Measurements from ENCODE around the gene NXPH3.

GRCh38 chr17:49612726-49613125, 37.1 kb downstream of the NXPH3 start:
- TF ChIP-seq ASH2L (IDR thresholded peaks at IDR 0.05; ENCODE audit: insufficient read length, low read depth, low read length) (no peak), CTCF (CRISPR knock-in tag; IDR thresholded peaks at IDR 0.05) (no peak), ELF1 (CRISPR knock-in tag; IDR thresholded peaks at IDR 0.05) (no peak), TCF7 (IDR thresholded peaks at IDR 0.05; ENCODE audit: low read depth) (no peak), NFE2L2 (IDR thresholded peaks at IDR 0.05; ENCODE audit: low read length) (no peak), ZBTB34 (CRISPR knock-in tag; IDR thresholded peaks at IDR 0.05) (no peak)

Measured in HepG2 (cell line).